Omental fat pad (tissue), 4 donors: ENCODE results near the gene TH. TPM values are rescaled to one million over a fixed set of nuclear protein-coding genes. Genes with fewer than 3 reads are reported as not detected.

Experiments used
- ATAC-seq: fragments of 150-250 bp; one replicate; pipeline ENCODE4 v1.9.1; 2016; ENCODE audit warnings: mild to moderate bottlenecking, moderate library complexity; ENCODE audit not compliant: low FRiP score
- DNase-seq: peaks from one replicate; pipeline ENCODE4 v3.0.0-alpha.2; 2019; ENCODE audit warnings: low spot score
- total RNA-seq, 4 donors: library from RNA; depleted of rRNA; stranded (reverse); fragments of >200 nt; gene quantifications; one replicate each; pipeline ENCODE4 v1.1.0, GENCODE V29; 2016
- TF ChIP-seq, protein P1 (sequence below), 3 donors: fragments of 450-650 bp; IDR thresholded peaks; one replicate each; pipeline ENCODE4 v1.5.1; 2016 to 2017; ENCODE audit warnings: antibody characterized with exemption in 3 of 3, mild to moderate bottlenecking in 3 of 3, moderate library complexity in 2 of 3

The TH gene
- total RNA-seq, 4 donors from 2014 or later: not detected

- ATAC-seq: no peak
- DNase-seq: no peak
Observed at GRCh38 chr11:2174361-2174760, 2.7 kb upstream of the TH start.

GRCh38 chr11:2173761-2174160 lies 2.1 kb upstream of the TH start:
- ATAC-seq (no peak), DNase-seq (no peak)
- TF ChIP-seq, protein P1, sequence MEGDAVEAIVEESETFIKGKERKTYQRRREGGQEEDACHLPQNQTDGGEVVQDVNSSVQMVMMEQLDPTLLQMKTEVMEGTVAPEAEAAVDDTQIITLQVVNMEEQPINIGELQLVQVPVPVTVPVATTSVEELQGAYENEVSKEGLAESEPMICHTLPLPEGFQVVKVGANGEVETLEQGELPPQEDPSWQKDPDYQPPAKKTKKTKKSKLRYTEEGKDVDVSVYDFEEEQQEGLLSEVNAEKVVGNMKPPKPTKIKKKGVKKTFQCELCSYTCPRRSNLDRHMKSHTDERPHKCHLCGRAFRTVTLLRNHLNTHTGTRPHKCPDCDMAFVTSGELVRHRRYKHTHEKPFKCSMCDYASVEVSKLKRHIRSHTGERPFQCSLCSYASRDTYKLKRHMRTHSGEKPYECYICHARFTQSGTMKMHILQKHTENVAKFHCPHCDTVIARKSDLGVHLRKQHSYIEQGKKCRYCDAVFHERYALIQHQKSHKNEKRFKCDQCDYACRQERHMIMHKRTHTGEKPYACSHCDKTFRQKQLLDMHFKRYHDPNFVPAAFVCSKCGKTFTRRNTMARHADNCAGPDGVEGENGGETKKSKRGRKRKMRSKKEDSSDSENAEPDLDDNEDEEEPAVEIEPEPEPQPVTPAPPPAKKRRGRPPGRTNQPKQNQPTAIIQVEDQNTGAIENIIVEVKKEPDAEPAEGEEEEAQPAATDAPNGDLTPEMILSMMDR (IDR thresholded peaks at IDR 0.05): no peak

More at GRCh38 chr11:2174361-2174760, 2.7 kb upstream of the TH start:
- TF ChIP-seq, protein P1 (IDR thresholded peaks at IDR 0.05): no peak

DNA sequence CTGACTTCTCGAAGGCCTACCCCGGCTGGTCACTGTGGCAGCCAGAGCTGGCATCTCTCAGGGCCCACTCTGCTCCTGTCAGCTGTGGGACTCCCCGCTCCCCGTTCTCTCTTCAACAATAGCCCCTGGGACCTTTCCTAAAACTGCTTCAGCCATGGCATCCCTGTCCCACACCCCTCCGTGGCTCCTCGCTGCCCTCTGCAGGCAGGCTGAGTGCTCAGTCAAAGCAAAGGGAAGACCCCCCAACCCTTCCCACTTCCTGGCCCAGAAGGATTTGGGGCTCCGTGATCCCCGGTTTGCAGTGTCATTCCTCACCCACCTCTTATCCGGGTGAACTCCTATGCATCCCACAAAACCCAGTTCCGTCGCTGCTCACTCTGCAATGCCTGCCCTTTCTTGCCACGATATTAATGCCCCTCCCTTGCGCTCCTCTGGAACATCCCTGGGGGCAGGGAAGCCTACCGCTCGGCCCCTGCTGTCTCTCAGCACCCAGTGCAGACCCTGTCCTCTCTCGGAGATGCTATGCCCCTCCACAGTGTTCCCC lies 1.6 kb upstream of the TH start:
- no peak for DNase-seq
- TF ChIP-seq, protein P1 (IDR thresholded peaks at IDR 0.05): no peak
- no peak for ATAC-seq

- TF ChIP-seq, protein P1 (IDR thresholded peaks at IDR 0.05): no peak
- ATAC-seq: no peak
Observed at GRCh38 chr11:2172676-2173075, 1.1 kb upstream of the TH start.

DNA sequence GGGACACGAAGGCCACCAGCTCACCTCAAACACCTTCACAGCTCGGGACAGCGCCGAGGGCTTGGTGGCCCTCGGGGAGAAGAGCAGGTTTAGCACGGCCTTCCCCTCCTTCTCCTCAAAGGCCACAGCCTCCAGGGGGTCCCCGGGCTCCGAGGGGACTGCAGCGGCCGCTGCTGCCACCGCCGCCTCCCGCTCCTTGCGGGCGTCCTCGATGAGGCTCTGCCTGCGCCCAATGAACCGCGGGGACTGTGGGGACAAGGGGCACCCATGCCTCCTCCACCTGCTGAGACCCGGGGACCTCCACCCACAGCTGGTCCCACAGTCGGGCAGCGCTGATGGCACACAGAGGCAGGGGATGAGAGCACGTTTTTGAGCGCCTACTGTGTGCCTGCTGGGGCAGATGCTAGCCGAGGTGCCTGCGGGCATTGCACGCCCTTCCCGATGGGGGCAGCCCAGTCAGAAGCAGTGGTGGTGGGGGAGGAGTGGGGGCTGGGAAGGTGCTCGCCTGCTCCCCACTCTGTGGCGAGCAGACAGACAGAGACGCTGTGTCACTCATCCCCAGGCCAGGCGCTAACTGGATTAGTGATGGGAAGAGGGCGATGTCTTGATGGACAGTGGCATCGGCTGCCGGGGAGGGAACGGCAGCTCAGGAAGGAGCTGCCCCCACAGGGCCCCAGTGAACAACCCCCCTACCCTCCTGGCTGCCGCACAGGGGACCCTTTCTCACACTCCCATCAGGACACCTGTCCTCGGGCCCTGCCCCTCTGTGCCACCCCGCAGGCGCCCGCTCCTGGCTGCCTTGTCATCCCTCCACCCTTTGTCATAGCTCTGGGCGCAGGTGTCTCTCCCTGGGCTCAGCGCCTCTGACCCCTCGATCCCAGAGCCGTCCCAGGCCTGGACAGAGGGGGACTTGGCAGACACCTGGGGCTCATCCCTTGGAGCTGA lies 1.7 kb downstream of the TH start:
- DNase-seq: no peak
- TF ChIP-seq, protein P1 (IDR thresholded peaks at IDR 0.05): no peak
- no peak for ATAC-seq

More at GRCh38 chr11:2172676-2173075, 1.1 kb upstream of the TH start:
- DNase-seq: no peak

DNA sequence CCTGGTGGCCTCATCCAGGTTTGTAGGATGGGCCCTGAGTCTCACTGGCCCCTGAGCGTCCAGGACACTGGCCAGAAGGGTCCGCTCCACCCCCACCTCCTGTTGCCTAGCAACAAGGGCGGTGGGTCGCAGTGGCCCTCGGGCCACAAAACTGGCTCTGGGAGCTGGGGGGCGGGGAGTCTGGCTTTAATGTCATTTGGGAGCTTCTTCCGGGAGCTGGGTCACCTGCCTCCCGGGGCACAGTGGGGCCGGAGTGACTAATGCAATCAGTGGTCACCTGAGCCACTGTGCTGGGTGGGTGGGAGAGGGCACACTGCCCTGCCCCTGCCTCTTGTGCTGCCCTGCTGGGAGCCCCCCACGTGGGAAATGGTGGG lies 2.6 kb downstream of the TH start:
- ATAC-seq (no peak), DNase-seq (no peak)
- TF ChIP-seq, protein P1 (IDR thresholded peaks at IDR 0.05): no peak
